NCI-H460 (cell line): ENCODE measurements around the gene GNAZ. TPM values are rescaled to one million over a fixed set of nuclear protein-coding genes. Genes with fewer than 3 reads are reported as not detected.

Experiments
- DNase-seq: peaks from one replicate; pipeline ENCODE4 v3.0.0-alpha.2; 2016; ENCODE audit warnings: low read depth; ENCODE audit errors: extremely low read depth
- total RNA-seq: library from RNA; depleted of rRNA; stranded (reverse); fragments of >200 nt; shearing (Covaris generic); gene quantifications from 2 replicates; pipeline ENCODE4 v1.2.3, GENCODE V29; 2014

The GNAZ gene
- total RNA-seq, 1 experiment from 2014 or later: 4.0 TPM

GRCh38 chr22:23075525-23076216, 5.4 kb downstream of the GNAZ start:
- DNase-seq: no peak

GRCh38 chr22:23076896-23077572, 6.7 kb downstream of the GNAZ start:
- DNase-seq: no peak

DNA sequence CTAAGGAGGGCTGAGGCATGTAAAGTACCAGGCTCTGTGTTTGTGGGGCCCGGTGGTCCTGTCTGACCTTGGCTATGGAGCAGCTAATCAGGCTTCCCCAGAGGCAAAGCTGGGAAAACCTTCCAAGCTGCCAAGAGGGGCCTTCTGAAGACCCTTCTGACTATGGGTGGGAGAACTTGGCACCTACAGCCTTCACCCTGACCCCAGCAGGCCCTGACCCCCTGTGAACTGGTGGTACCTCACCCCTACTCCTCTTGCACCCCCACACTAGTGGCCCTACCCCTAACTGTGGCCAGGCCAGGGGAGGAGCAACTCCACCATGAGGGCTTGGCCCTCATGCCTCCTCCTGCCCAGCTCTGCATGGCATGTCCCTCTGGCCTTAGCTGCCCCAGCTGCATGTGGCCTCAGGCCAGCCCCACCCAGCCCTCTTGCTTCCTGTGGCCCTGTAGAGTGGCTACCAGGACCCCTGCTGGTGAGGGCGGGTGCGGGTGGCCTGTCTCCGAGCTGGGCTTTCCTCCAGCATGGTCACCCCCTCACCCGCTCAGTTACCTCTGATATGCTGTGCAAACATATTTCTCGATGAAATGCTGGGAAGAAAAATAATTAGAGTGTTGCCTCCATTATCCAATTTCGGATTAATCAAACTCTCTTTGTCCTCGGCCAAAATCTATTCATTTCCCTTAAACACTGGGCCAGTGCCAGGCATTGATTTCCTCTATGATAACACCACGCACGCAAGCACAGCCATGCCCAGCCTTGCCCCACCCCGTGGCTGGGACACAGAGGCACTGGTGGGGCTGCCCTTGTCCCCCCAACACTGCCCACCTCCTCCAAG, 7.5 kb downstream of the GNAZ start:
- DNase-seq: no peak

DNA sequence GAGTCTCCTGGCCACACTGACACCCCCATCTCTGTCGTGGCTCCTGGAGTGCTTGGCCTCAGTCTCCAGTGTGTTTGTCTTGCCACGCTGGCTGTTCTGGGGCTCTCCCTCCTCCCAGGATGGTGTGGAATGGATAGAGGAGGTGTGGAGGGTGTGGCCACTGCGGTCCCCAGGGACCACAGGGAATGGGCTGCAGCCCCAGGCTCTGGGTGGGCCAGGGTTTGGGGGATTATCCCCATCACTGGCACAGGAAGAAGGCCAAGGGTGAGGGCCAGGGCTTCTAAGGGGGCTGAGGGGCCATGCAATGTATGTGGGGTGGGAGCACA, 8.1 kb downstream of the GNAZ start:
- DNase-seq: no peak

DNA sequence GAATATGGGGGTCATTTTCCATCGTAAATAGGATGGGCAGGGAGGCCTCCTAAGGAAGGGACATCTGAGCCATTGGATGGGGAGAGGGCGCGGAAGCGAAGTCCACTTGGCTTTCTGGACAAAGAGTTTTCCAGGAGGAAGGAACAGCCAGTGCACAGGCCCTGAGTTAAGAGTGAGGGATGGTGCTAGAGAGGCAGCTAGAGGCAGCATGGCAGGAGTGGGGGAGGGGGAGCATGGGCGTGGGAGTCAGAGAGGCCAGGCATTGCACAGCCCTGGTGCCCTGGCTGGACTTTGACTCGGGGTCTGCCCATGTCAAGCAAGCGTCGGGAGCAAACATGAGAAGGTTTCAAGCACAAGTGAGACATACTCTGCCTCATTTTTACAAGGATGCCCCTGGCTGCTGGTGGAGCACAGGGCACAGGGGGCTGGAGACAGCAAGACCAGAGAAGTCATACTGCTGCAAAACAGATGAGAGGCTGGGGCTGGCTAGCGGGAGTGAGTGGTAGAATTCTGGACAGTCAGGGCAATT, 9.0 kb downstream of the GNAZ start:
- no peak for DNase-seq

DNA sequence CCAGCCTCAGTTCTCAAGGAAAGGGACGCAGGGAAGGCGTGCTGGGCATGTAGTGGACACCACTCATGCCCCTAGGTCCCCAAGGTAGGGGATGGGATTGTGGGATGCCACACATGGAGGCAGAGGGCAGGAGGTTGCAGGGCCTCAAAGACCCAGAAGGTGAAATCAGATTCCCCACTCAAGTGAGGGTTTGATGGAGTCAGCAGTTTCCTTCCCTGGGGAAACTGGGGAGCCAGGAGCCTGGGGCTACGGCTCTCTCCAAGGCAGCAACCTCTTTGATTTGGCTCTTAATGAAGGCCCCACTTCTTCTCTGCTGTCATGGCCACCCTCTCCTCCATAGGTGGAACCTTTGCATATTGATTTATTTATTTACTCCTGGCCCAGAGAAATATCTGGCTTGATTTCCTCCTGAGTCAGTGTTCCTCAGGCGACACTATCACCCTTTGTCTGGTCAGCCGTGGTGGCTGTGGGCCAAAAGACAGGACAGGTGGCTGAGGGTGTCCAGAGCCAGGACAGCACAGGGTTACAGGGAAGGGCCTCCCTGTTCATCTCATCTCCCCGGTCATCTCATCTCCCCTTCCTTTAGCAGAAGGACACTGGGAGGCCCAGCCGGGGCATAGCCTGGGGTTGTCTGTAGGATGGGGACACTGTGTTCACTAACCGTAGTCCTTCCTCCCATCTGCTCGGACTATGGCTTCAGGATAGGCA, 9.6 kb downstream of the GNAZ start:
- DNase-seq: no peak

DNA sequence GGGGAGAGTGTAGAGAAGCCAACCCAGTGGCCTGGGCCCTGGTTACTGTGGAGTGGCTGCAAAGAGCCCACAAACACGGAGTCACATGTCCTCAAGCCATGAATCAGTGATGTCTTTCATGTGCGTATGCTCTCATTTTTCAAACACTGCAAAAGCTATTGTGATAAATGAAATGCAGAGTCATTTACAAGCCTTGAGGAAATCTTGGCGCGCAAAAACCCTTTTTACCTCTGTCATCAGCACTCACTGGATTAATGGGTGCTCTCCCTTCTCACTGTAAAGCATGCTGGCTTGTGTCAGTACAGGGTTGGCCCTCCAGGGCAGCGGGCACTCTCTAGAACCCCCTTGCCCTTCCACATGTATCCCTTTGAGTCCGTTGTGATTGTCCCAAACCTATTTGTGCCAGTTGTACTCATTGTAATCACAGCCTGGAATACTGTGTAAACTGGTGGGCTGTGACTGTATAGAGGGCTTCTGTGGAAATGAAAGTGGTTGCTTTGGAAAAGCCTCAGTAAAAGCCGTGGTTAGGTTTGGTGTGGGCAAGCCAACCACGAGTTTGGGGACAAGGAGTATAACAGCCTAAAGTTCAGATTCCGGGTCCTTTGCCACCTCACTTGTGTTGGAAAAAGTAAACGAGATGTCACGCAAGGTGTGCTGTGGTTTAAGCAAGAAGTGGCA, 10.4 kb downstream of the GNAZ start:
- no peak for DNase-seq

- DNase-seq: no peak
These were observed 12.4 kb downstream of the GNAZ start for GRCh38 chr22:23082534-23083314.

DNA sequence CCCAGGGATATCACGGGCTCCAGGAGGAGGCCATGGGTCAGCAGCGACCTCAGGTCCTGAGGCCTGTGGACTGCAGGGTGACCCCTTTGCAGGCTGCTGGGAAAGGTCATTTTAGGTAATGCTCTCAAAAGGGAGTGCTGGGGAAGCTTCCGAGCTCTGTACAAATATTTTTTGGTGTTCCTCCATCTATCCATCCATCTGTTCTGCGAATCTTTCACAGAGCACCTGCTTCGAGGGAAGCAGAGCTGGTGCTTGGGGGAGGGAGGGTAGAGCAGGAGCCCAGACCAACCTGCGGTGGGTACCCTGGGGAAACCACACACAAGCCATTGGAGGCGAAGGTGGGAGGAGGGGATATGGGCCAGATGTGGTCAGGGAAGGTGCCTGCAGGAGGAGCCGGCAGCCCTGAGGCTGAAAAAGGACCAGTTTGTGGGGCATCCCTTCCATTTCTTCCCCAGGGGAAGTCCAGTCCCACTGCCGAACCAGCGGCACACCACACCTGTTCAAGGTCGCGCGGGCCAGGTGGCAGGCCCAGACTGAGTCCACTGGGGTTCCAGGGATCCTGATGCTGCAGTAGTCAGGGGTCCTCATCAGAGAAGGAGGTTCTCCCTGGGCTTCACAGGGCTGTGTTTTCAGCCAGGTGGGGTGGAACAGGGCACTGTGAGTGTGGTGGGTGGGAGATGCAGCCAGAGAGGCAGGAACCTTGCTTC, 13.1 kb downstream of the GNAZ start:
- DNase-seq: no peak

GRCh38 chr22:23084453-23085350, 14.4 kb downstream of the GNAZ start:
- no peak for DNase-seq

- no peak for DNase-seq
These were observed 15.0 kb downstream of the GNAZ start for GRCh38 chr22:23085351-23085671.

- no peak for DNase-seq
These were observed 15.5 kb downstream of the GNAZ start for GRCh38 chr22:23085785-23086184.

DNA sequence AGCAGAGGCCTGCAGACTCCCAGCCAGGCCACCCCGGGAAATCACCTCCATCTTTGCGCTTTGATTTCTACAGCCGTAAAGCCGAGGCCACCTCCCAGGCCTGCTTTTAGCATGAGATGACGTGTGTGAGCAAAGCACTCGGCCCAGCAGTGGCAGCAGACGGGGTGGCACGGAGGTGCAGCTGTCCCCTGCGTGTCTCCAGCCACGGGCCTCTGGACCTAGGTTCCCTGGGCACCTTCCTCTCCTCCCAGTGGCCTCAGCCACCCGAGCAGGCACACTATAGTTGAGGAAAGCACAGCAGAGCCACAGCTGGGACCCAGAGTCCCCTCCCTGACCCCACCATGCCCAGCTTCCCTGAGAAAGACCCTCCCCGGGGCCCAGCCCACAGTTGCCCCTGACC, 15.9 kb downstream of the GNAZ start:
- DNase-seq: no peak

DNA sequence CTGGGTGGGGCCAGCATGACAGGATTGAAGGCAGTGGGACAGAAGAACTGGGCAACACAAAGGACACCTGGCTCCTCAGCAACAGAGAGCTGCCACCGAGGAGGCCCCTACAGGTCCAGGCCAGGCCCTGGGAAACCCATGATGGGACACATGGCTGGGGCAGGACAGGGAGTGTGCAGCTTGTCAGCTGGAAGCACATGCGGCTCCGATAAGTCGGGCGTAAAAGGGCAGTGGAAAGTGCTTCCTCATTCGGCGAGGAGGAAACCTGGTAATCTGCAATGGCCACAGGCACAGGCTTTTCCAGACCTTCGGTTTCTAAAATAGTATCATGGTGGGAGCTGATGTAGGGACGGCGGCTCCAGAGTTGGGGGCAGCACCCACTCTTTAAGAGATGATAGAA, 16.5 kb downstream of the GNAZ start:
- no peak for DNase-seq

DNA sequence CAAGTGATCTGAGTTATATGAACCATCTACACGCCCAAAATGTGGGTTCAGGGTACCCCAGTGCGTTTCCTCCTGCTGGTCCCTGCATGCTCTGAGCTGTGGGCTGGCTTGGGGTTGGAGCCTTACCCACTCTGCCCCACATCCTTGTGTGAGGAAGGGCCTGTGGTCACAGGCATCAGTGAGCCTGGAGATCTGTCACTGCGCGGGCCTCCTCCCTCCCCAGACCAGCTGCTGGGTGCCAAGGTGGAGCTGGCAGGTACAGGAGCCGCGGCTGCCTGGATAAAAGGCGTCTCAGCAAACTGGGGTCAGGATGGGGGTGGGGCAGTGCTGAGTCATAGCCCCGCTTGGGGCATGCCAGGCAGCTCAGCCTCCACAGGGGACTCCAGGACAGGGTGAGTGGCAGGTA, 17.9 kb downstream of the GNAZ start:
- DNase-seq: no peak

- no peak for DNase-seq
These were observed 18.7 kb downstream of the GNAZ start for GRCh38 chr22:23089010-23089409.

DNA sequence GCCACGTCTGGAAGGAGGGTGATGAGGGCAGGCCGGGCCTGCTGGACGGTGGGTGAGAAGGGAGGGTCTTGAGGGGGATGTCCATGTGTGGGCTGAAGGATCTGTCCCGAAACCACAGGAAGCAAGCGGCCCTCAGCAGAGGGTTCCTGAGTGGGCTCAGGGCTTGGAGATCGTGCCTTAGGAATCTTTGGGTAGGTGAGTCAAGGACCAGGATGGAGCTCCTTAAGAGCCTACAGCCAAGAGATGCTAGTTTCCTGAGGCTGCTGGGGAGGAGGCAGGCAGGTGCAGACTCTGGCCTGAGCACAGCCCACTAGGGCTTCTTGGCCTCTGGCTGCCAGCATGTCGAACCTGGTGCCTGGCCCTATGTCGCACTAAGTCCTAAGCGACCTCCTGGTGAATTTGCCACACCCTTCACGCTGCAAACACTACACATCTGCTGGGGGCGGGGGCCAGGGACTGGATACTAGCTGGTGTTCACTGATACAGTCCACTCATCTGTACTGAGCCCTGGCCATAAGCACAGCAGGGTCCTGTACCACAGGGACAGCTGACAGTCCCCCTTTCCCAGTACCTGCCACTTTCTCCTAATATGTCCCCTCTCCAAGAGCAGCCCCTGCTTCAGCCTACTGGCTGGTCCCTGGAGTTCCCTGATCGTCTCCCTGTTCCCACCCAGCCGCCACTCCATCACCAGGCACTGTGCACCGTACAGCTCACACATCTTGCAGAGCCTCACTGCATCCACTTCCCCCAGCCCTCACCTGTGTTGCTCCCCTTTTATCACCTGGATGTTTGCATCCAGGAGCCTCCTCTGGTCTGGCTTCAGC, 19.5 kb downstream of the GNAZ start:
- no peak for DNase-seq
